Karpas-422 (cell line): ENCODE results near the gene LINS1. TPM values are rescaled to one million over a fixed set of nuclear protein-coding genes. Genes with fewer than 3 reads are reported as not detected.

Source experiments
- DNase-seq: peaks from one replicate; pipeline ENCODE4 v3.0.0-alpha.2; 2015
- H2AFZ ChIP-seq: fragments of 200-600 bp; sonication (generic); 2 replicates; pipeline ENCODE4 v1.6.1; 2014; ENCODE audit warnings: antibody characterized with exemption, low read length, mixed read lengths
- H3K27ac ChIP-seq: fragments of 200-600 bp; sonication (generic); 2 replicates; pipeline ENCODE4 v1.5.1; 2014; ENCODE audit warnings: mild to moderate bottlenecking, low read length, moderate library complexity
- H3K27me3 ChIP-seq: fragments of 200-600 bp; sonication (generic); 2 replicates; pipeline ENCODE4 v1.6.1; 2014; ENCODE audit warnings: low read length, mixed read lengths
- H3K36me3 ChIP-seq: fragments of 200-600 bp; sonication (generic); 2 replicates; pipeline ENCODE4 v1.6.1; 2014; ENCODE audit warnings: low read length, mixed read lengths; ENCODE audit not compliant: insufficient read depth
- H3K4me1 ChIP-seq: fragments of 200-600 bp; sonication (generic); 2 replicates; pipeline ENCODE4 v1.6.1; 2014; ENCODE audit warnings: mild to moderate bottlenecking, low read length, mixed read lengths
- H3K4me2 ChIP-seq: fragments of 200-600 bp; sonication (generic); 2 replicates; pipeline ENCODE4 v1.6.1; 2014; ENCODE audit warnings: low read length, low read depth, mild to moderate bottlenecking; ENCODE audit not compliant: poor library complexity, severe bottlenecking
- H3K4me3 ChIP-seq: fragments of 200-600 bp; sonication (generic); 2 replicates; pipeline ENCODE4 v1.5.1; 2014; ENCODE audit warnings: mild to moderate bottlenecking, antibody characterized with exemption, low read length, mixed read lengths
- H3K79me2 ChIP-seq: fragments of 200-600 bp; sonication (generic); 2 replicates; pipeline ENCODE4 v1.6.1; 2014; ENCODE audit warnings: mild to moderate bottlenecking, low read length, mixed read lengths
- H3K9ac ChIP-seq: fragments of 200-600 bp; sonication (generic); 2 replicates; pipeline ENCODE4 v1.6.0; 2014; ENCODE audit warnings: low read length
- H3K9me2 ChIP-seq: fragments of 200-600 bp; sonication (generic), shearing (Covaris generic); replicated peaks from 2 replicates; pipeline ENCODE4 v1.6.0; 2014; ENCODE audit warnings: mild to moderate bottlenecking, low read length, moderate library complexity; ENCODE audit not compliant: insufficient read depth
- H3K9me3 ChIP-seq: fragments of 300-700, 200-600 bp; sonication (generic); 2 replicates; pipeline ENCODE4 v1.6.1; 2014; ENCODE audit warnings: low read length, mixed read lengths
- H4K20me1 ChIP-seq: fragments of 200-600 bp; sonication (generic); 2 replicates; pipeline ENCODE4 v1.6.1; 2014; ENCODE audit warnings: mild to moderate bottlenecking, antibody characterized with exemption, low read length, low read depth; ENCODE audit not compliant: insufficient read depth
- total RNA-seq: library from RNA; depleted of rRNA; stranded (reverse); fragments of >200 nt; shearing (Covaris generic); gene quantifications from 2 replicates; pipeline ENCODE4 v1.2.3, GENCODE V29; 2014; ENCODE audit warnings: low replicate concordance; rRNA removed

Gene LINS1, protein sequence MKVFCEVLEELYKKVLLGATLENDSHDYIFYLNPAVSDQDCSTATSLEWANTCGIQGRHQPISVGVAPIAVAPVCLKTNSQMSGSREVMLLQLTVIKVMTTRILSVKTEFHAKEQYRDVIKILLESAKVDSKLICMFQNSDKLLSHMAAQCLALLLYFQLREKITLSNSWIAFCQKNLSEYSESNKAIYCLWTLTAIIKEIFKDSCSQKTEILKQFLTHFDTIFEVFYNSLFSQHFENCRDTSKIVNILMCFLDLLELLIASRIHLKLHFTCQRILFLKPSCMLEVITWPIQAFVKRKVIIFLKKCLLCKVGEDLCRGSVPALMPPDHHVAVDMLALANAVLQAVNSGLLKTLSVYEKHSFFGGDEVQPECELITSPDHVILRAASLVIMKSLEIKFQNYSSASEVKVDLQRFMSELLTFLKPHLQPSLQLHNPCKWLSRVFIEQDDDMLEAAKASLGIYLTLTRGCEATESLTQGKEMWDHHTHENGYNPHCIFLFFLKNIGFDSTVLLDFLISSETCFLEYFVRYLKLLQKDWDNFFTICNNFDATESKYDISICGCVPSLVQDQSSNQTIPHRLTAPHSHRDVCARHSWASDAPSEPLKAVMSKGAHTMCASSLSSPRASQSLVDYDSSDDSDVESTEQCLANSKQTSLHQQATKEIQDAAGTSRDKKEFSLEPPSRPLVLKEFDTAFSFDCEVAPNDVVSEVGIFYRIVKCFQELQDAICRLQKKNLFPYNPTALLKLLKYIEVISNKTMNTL
- total RNA-seq = 8.2 and 31.7 TPM in 2 replicates

DNA sequence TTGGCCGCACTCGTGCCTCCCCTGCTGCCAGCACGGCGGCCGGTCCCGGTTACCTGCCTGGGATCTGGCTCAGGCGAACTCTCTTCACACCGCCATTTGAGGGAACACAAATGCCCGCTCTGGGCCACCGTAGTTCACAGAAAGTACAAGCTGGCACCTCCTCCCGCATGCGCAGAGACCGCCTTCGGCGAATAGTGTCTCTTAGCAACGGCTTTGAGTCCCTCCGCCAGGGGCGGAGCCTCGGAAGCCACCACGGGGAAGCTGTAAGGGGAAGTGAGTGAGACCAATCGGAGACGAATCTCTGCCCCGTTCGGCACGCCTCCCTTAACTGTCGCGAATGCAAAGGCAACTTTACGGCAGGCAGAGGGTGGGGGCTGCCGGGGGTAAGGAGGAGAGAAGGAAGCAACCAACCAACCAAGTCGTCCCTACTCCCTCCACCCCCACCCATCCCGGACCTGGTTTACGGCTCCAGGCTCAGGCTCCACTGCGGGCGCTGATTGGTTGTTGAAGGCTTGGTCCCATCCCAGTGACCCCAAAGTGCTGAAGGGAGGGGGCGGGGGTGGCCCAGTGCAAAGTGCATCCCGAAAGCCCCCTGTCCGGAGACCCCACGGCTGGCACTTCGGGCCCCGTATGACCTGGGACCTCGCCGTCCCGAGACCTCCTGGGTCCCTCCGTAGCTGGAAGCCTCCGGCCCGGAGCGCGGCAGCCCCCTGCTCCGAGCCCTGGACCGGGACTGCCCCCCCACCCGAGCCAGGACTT is at the start of gene LINS1, which contains the start of gene ASB7:
Gene LINS1, minus strand, starts transcription at position 121 of the 759 bp plus-strand sequence. CDS start 21,342 bp downstream, outside the sequence.
Gene ASB7, plus strand, starts transcription at position 526 of the 759 bp plus-strand sequence. CDS start 9,628 bp downstream, outside the sequence.
- peak within 1 kb of the TSS; percentile 62 for H3K27ac ChIP-seq
- H3K36me3 ChIP-seq = peaks cover 16% of the 10 kb centered on the region; the same call in 1 of the 2 replicates

DNA sequence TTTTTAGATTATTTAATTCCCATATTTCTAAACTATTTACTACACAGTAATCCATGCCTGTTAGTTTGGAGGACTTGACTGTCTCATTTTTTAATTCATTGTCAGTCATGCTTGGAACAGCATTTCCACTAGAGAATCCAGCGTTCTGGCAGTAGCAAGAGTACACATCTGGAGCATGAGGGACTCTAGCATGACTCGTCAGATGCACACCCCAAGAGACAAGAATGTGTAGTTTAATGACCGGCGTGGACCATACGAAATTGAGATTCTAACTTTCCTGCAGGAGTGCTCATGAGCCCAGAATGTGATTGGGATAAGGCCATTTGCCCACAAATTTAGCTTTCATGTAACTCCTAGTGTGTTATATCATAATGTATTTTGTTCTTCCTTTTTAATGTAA is 49.3 kb upstream of the LINS1 start:
- H3K4me1 ChIP-seq = peaks cover 9% of the 10 kb centered on the region
- H3K4me2 ChIP-seq = no peak overlapping the region
- H4K20me1 ChIP-seq = no peaks in the 10 kb centered on the region
- no peak overlapping the region for H2AFZ ChIP-seq
- H3K9ac ChIP-seq = no peak overlapping the region
- H3K27me3 ChIP-seq = no peaks in the 10 kb centered on the region
- no peaks in the 10 kb centered on the region for H3K9me3 ChIP-seq
- H3K9me2 ChIP-seq = no peaks in the 10 kb centered on the region
- no peak overlapping the region for H3K4me3 ChIP-seq
- H3K27ac ChIP-seq = no peak overlapping the region
- no peaks in the 10 kb centered on the region for H3K36me3 ChIP-seq
- peaks cover 2% of the 10 kb centered on the region for H3K79me2 ChIP-seq
- no peak for DNase-seq

More for the DNA sequence above, at the start of gene LINS1, which contains the start of gene ASB7:
- Histone ChIP-seq H4K20me1 (no peaks in the 10 kb centered on the region), H3K9ac (peak within 1 kb of the TSS; percentile 92), H3K4me2 (peak within 1 kb of the TSS; percentile 94), H3K4me1 (peaks cover 38% of the 10 kb centered on the region), H3K9me3 (no peaks in the 10 kb centered on the region), H3K9me2 (no peaks in the 10 kb centered on the region), H3K79me2 (peaks cover 89% of the 10 kb centered on the region), H2AFZ (peak within 1 kb of the TSS; percentile 86), H3K27me3 (no peaks in the 10 kb centered on the region), H3K4me3 (peak within 1 kb of the TSS; percentile 94)
- no peak for DNase-seq

DNA sequence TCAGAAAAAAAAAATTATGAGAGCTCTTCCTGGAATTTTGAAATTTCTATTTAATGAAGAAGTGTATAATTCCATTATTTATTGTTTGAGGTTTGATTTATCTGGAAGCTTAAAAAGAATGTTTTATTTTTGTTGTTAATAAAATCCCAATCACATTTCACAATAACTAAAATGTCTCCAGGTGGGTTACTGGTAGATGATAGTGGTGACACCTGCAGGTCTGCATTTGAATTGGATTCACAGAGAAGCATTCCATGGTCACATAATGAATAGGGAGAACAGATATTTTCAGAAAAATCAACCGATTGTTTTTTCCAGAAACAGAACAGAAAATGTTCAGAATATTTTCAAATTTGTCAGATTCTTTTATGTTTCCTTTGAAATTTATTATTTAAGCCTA is 48.7 kb upstream of the LINS1 start:
- Histone ChIP-seq H3K36me3 (no peaks in the 10 kb centered on the region), H3K4me1 (peaks cover 9% of the 10 kb centered on the region), H4K20me1 (no peaks in the 10 kb centered on the region), H3K27me3 (no peaks in the 10 kb centered on the region), H3K27ac (no peak overlapping the region), H3K4me2 (no peak overlapping the region), H3K79me2 (peaks cover 6% of the 10 kb centered on the region), H3K9me3 (no peaks in the 10 kb centered on the region), H2AFZ (no peak overlapping the region), H3K4me3 (no peak overlapping the region), H3K9ac (no peak overlapping the region), H3K9me2 (no peaks in the 10 kb centered on the region)
- no peak for DNase-seq

DNA sequence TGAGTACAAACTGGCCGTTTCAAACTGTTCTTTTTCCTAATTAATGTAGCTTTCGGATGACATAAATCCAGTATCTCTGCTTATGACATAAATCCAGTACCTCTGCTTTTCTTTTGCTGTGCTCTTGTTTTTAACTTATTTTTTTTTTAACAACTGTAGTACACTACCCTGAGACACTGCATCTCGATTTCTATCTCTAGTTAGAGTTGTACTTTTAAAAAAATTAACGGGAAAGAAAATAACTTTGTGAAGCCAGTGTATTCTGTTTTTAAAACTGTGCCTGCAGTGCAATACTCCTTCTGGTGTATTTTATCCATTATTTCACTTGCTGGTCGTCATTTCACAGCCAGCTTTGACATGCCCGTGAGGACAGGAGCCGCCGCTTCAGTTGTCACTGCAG is 47.0 kb upstream of the LINS1 start:
- Histone ChIP-seq H3K4me2 (no peak overlapping the region), H2AFZ (no peak overlapping the region)

DNA sequence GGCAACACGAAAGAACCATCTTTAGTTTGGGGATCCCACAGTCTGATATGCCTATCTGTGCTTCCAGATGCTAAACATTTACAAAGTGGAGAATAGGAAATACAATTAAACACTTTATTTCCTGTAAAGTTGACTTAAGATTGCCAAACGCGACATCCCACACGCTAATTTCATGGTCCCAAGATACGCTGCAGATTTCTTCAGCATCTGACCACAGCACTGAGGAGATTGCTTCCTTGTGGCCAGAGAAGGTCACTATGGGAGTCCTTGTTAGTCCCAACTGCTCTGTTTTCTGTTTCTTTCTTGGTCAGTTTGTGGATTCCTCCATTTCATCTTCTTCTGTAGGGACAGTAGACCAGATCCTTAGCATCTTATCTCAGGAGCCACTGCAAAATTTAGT is 43.7 kb upstream of the LINS1 start:
- no peak for DNase-seq
- H3K4me3 ChIP-seq = no peak overlapping the region
- no peaks in the 10 kb centered on the region for H3K4me1 ChIP-seq
- H3K27ac ChIP-seq = no peak overlapping the region
- peaks cover 12% of the 10 kb centered on the region; the same call in 1 of the 2 replicates for H4K20me1 ChIP-seq
- H3K36me3 ChIP-seq = no peaks in the 10 kb centered on the region
- no peaks in the 10 kb centered on the region for H3K27me3 ChIP-seq
- no peak overlapping the region for H2AFZ ChIP-seq
- H3K9me2 ChIP-seq = no peaks in the 10 kb centered on the region
- H3K9me3 ChIP-seq = no peaks in the 10 kb centered on the region
- peaks cover 41% of the 10 kb centered on the region for H3K79me2 ChIP-seq
- no peak overlapping the region for H3K4me2 ChIP-seq
- H3K9ac ChIP-seq = no peak overlapping the region

More for the DNA sequence above, 47.0 kb upstream of the LINS1 start:
- Histone ChIP-seq H3K9me2 (no peaks in the 10 kb centered on the region), H3K9me3 (no peaks in the 10 kb centered on the region), H3K36me3 (no peaks in the 10 kb centered on the region), H3K27me3 (no peaks in the 10 kb centered on the region), H4K20me1 (peaks cover 9% of the 10 kb centered on the region; the same call in 1 of the 2 replicates), H3K4me3 (no peak overlapping the region), H3K27ac (no peak overlapping the region), H3K9ac (no peak overlapping the region), H3K4me1 (peaks cover 9% of the 10 kb centered on the region), H3K79me2 (peaks cover 16% of the 10 kb centered on the region)
- DNase-seq = no peak

DNA sequence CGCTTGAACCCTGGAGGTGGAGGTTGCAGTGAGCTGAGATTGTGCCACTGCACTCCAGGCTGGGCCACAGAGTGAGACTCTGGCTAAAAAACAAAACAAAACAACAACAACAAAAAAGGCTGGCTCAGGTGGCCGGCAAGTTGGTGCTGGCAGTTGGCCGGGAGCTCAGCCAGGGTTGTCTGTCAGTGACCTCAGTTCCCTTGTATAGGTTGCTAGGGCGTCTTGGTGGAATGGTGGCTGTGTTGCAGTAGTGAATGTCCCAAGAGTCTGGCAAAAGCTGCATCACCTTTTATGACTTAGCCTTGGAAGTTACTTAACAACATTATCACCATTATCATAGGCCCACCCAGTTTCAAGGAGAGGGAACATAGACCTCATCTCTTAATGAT is 41.0 kb upstream of the LINS1 start:
- DNase-seq = no peak
- no peak overlapping the region for H3K4me2 ChIP-seq
- H2AFZ ChIP-seq = no peak overlapping the region
- no peaks in the 10 kb centered on the region for H3K9me3 ChIP-seq
- peaks cover 65% of the 10 kb centered on the region for H3K79me2 ChIP-seq
- H3K36me3 ChIP-seq = no peaks in the 10 kb centered on the region
- no peak overlapping the region for H3K27ac ChIP-seq
- no peak overlapping the region for H3K9ac ChIP-seq
- peaks cover 12% of the 10 kb centered on the region; the same call in 1 of the 2 replicates for H4K20me1 ChIP-seq
- no peaks in the 10 kb centered on the region for H3K9me2 ChIP-seq
- no peak overlapping the region for H3K4me3 ChIP-seq
- H3K4me1 ChIP-seq = no peaks in the 10 kb centered on the region
- H3K27me3 ChIP-seq = no peaks in the 10 kb centered on the region

DNA sequence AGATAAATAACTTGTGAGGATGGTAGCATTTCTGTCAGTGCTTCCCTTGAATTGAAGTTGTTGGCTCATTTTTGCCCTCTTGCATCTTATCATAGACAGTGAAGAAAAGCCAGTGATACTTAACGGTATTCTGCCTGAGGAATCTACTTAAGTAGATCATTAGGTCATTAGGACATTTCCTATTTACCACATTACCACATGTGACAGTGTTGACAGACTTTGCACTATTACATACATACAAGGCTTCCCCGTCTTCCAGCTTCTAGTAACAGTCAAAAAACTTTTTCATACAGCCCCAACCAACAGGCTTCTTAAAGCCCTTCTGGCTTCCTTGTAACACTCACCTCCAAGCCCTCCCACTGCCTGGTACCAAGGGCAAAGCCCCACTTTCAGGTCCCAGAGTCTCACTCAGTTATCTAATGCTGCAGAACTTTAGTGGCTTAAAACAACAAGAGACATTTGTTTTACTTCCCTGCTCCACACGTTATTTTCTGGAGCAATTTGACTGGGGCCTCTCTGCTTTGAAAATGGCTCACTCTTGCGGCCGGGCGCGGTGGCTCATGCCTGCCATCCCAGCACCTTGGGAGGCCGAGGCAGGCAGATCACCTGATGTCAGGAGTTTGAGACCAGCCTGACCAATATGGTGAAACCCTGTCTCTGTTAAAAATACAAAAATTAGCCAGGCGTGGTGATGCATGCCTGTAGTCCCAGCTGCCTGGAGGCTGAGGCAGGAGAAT is 40.4 kb upstream of the LINS1 start:
- Histone ChIP-seq H3K9me3 (no peaks in the 10 kb centered on the region), H3K79me2 (peaks cover 69% of the 10 kb centered on the region), H4K20me1 (peaks cover 13% of the 10 kb centered on the region; the same call in 1 of the 2 replicates), H3K9me2 (no peaks in the 10 kb centered on the region), H3K36me3 (no peaks in the 10 kb centered on the region), H3K9ac (no peak overlapping the region), H3K27me3 (no peaks in the 10 kb centered on the region), H3K4me3 (no peak overlapping the region), H2AFZ (no peak overlapping the region), H3K4me1 (no peaks in the 10 kb centered on the region), H3K4me2 (no peak overlapping the region), H3K27ac (no peak overlapping the region)
- DNase-seq = no peak
